GM20431 (cell line): Measurements from ENCODE around the gene GTF2I.
"Not testable (repeated sequence)": the region's sequence is repeated elsewhere in the genome, so short reads cannot be mapped to it uniquely, and the experiment has no call there.

Experiments used
- in situ Hi-C: fragments of 300-500 bp; cut with MseI, MboI; formaldehyde crosslinking; loops from one replicate; pipeline ENCODE4 v1.15.0; 2020; ENCODE audit warnings: low sequenced_read_pairs; ENCODE audit not compliant: unreplicated experiment

Gene GTF2I

GRCh38 chr7:74655768-74656440 is 1.6 kb upstream of the GTF2I start:
- in situ Hi-C loops, result no loop called here

- in situ Hi-C loops, result no loop called here
Measured at GRCh38 chr7:74656441-74656836, 1.1 kb upstream of the GTF2I start.

GRCh38 chr7:74656837-74657691 is 454 bp upstream of the GTF2I start:
- in situ Hi-C loops, result no loop called here

GRCh38 chr7:74658178-74659004 is 873 bp downstream of the GTF2I start:
- in situ Hi-C loops, result no loop called here

GRCh38 chr7:74660202-74660601 is 2.7 kb downstream of the GTF2I start:
- in situ Hi-C loops, result not testable (repeated sequence)

- in situ Hi-C loops, result not testable (repeated sequence)
Measured at GRCh38 chr7:74661836-74662794, 4.6 kb downstream of the GTF2I start.

GRCh38 chr7:74665296-74665938 is 7.9 kb downstream of the GTF2I start:
- in situ Hi-C loops, result no loop called here

GRCh38 chr7:74667013-74667412 is 9.5 kb downstream of the GTF2I start:
- in situ Hi-C loops, result not testable (repeated sequence)

- in situ Hi-C loops, result not testable (repeated sequence)
Measured at GRCh38 chr7:74667520-74667919, 10.0 kb downstream of the GTF2I start.

- in situ Hi-C loops, result no loop called here
Measured at GRCh38 chr7:74671602-74672001, 14.1 kb downstream of the GTF2I start.

- in situ Hi-C loops, result no loop called here
Measured at GRCh38 chr7:74672343-74672915, 14.9 kb downstream of the GTF2I start.

GRCh38 chr7:74674166-74674565 is 16.6 kb downstream of the GTF2I start:
- in situ Hi-C loops, result no loop called here

GRCh38 chr7:74682829-74683228 is 25.3 kb downstream of the GTF2I start:
- in situ Hi-C loops, result no loop called here

GRCh38 chr7:74683799-74684198 is 26.3 kb downstream of the GTF2I start:
- in situ Hi-C loops, result no loop called here

- in situ Hi-C loops, result no loop called here
Measured at GRCh38 chr7:74684473-74684872, 27.0 kb downstream of the GTF2I start.

- in situ Hi-C loops, result no loop called here
Measured at GRCh38 chr7:74684921-74685320, 27.4 kb downstream of the GTF2I start.

GRCh38 chr7:74690474-74690873 is 33.0 kb downstream of the GTF2I start:
- in situ Hi-C loops, result no loop called here

GRCh38 chr7:74704419-74704818 is 46.9 kb downstream of the GTF2I start:
- in situ Hi-C loops, result loop anchor here (25.0 kb wide), 1 partner anchor 267 kb away; no protein-coding TSS in a partner anchor

GRCh38 chr7:74707238-74707637 is 49.7 kb downstream of the GTF2I start:
- in situ Hi-C loops, result loop anchor here (25.0 kb wide), 1 partner anchor 270 kb away; no protein-coding TSS in a partner anchor
